Measurements from ENCODE around the gene EXOC3. TPM values are rescaled to one million over a fixed set of nuclear protein-coding genes. Genes with fewer than 3 reads are reported as not detected.
A peak's percentile ranks its signal among the peaks of the same experiment; 100 is the strongest.

The EXOC3 gene
- total RNA-seq, 1 experiment from 2014 or later, result 55.0 TPM

DNA sequence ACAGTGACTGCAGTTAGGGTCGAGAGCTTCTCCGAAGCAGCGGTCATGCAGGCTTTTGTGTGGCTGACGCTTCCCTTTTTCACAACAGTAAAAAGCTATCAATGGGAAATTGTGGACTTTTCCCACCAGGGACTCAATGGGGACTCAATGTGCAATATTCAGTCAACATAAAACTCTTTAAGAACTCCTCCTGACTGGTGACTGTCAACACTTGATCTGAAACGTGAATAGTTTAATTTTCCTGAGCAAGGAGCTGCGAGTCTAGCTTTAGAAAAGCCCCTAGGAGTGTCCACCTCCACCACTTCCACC lies 28.7 kb downstream of the EXOC3 start:
- ChIA-PET POLR2A (interaction anchor here (0.6 kb wide), 1 partner anchor 131 kb away, joined by 7 read pairs; no protein-coding TSS in a partner anchor), CTCF (no interaction called here)
- Histone ChIP-seq H3K27me3 (ENCODE audit: control insufficient read depth, insufficient read depth, low read length) (no peaks in the 10 kb centered on the region), H3K4me1 (ENCODE audit: control insufficient read depth, insufficient read depth, low read length) (peaks cover 16% of the 10 kb centered on the region), H3K27ac (ENCODE audit: low read length) (peak overlapping the region; percentile 83), H3K36me3 (ENCODE audit: control insufficient read depth, insufficient read depth, low read length) (peaks cover 3% of the 10 kb centered on the region), H3K9me3 (ENCODE audit: control insufficient read depth, insufficient read depth, low read depth, low read length) (no peaks in the 10 kb centered on the region), H3K4me3 (ENCODE audit: low read depth in 2 of 2, low read length in 2 of 2) (peak overlapping the region; percentile 75 to 79)
- intact Hi-C loops (cut with micrococcal nuclease; ENCODE audit: unreplicated experiment) (loop anchor here (10.0 kb wide), 1 partner anchor 143 kb away; the partner anchor contains the start of gene CEP72), in situ Hi-C loops (cut with HindIII; ENCODE audit: low pct_unique_long_range_greater_than_20kb, low sequenced_read_pairs) (no loop called here)
- BruUV-seq (replicated peaks), result TSS peak; percentile 89
- TF ChIP-seq SIN3A (IDR thresholded peaks at IDR 0.05; ENCODE audit: borderline replicate concordance, insufficient read depth, low read depth, low read length) (no peak), POLR2AphosphoS5 (IDR thresholded peaks at IDR 0.05; ENCODE audit: low read depth, low read length) (no peak), TCF7L2 (IDR thresholded peaks at IDR 0.05; ENCODE audit: low read depth, low read length) (no peak)
- TF ChIP-seq, protein P1, sequence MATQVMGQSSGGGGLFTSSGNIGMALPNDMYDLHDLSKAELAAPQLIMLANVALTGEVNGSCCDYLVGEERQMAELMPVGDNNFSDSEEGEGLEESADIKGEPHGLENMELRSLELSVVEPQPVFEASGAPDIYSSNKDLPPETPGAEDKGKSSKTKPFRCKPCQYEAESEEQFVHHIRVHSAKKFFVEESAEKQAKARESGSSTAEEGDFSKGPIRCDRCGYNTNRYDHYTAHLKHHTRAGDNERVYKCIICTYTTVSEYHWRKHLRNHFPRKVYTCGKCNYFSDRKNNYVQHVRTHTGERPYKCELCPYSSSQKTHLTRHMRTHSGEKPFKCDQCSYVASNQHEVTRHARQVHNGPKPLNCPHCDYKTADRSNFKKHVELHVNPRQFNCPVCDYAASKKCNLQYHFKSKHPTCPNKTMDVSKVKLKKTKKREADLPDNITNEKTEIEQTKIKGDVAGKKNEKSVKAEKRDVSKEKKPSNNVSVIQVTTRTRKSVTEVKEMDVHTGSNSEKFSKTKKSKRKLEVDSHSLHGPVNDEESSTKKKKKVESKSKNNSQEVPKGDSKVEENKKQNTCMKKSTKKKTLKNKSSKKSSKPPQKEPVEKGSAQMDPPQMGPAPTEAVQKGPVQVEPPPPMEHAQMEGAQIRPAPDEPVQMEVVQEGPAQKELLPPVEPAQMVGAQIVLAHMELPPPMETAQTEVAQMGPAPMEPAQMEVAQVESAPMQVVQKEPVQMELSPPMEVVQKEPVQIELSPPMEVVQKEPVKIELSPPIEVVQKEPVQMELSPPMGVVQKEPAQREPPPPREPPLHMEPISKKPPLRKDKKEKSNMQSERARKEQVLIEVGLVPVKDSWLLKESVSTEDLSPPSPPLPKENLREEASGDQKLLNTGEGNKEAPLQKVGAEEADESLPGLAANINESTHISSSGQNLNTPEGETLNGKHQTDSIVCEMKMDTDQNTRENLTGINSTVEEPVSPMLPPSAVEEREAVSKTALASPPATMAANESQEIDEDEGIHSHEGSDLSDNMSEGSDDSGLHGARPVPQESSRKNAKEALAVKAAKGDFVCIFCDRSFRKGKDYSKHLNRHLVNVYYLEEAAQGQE (IDR thresholded peaks at IDR 0.05; ENCODE audit: insufficient read depth in 1 of 2, low read depth in 2 of 2, low read length in 1 of 2), result no peak
- TF ChIP-seq, protein P2, sequence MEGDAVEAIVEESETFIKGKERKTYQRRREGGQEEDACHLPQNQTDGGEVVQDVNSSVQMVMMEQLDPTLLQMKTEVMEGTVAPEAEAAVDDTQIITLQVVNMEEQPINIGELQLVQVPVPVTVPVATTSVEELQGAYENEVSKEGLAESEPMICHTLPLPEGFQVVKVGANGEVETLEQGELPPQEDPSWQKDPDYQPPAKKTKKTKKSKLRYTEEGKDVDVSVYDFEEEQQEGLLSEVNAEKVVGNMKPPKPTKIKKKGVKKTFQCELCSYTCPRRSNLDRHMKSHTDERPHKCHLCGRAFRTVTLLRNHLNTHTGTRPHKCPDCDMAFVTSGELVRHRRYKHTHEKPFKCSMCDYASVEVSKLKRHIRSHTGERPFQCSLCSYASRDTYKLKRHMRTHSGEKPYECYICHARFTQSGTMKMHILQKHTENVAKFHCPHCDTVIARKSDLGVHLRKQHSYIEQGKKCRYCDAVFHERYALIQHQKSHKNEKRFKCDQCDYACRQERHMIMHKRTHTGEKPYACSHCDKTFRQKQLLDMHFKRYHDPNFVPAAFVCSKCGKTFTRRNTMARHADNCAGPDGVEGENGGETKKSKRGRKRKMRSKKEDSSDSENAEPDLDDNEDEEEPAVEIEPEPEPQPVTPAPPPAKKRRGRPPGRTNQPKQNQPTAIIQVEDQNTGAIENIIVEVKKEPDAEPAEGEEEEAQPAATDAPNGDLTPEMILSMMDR (IDR thresholded peaks at IDR 0.05), result no peak
- DNase-seq (ENCODE audit: low read depth, low spot score) (no peak), ATAC-seq (no peak)

DNA sequence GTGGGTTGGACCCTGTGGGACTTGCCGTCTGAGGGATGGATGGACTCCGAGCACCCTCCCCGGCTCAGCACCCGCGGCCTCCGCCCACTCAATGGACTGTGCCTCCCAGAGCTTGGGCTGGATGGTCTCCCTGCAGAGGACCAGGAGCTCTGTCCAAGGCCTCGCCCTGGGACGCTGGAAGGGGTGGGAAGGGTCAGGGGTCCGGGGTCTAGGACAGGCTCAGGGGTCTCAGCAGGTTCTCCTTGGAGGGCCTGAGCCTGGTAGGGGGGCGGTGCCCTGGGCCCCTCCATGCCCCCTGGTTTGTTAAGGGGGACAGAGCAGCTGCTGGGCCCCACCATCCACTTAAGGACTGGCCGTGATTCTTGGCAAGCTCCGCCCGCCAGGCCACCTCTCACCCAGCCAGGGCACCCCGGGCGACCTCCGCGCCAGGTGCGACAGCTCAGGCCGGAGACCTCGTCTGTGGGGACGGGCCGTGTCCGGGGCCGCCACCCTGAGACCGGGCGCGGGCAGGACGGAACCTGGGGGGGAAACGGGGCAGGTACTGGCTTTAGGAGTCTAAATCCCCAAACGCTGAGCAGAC lies 29.2 kb downstream of the EXOC3 start:
- Histone ChIP-seq H3K9me3 (ENCODE audit: control insufficient read depth, insufficient read depth, low read depth, low read length) (no peaks in the 10 kb centered on the region), H3K27ac (ENCODE audit: low read length) (peak overlapping the region; percentile 83), H3K27me3 (ENCODE audit: control insufficient read depth, insufficient read depth, low read length) (no peaks in the 10 kb centered on the region), H3K4me3 (ENCODE audit: low read depth in 2 of 2, low read length in 2 of 2) (peak overlapping the region; percentile 75 to 79), H3K4me1 (ENCODE audit: control insufficient read depth, insufficient read depth, low read length) (peaks cover 16% of the 10 kb centered on the region), H3K36me3 (ENCODE audit: control insufficient read depth, insufficient read depth, low read length) (peaks cover 3% of the 10 kb centered on the region)
- TF ChIP-seq, protein P2 (IDR thresholded peaks at IDR 0.05), result no peak
- peak; percentile 7; the same call in 1 of the 2 replicates for TF ChIP-seq POLR2AphosphoS5 (IDR thresholded peaks at IDR 0.05; ENCODE audit: low read depth, low read length)
- POLR2A ChIA-PET, result interaction anchor here (0.6 kb wide), 1 partner anchor 130 kb away, joined by 7 read pairs; no protein-coding TSS in a partner anchor
- BruUV-seq (replicated peaks), result no TSS peak
- in situ Hi-C loops (cut with HindIII; ENCODE audit: low pct_unique_long_range_greater_than_20kb, low sequenced_read_pairs) (no loop called here), intact Hi-C loops (cut with micrococcal nuclease; ENCODE audit: unreplicated experiment) (loop anchor here (10.0 kb wide), 1 partner anchor 143 kb away; the partner anchor contains the start of gene CEP72)
- DNase-seq (ENCODE audit: low read depth, low spot score) (no peak), ATAC-seq (peak; percentile 18)
- CTCF ChIA-PET, result no interaction called here
